OCI-LY7 (cell line): Measurements from ENCODE around the gene CBLN1.

Source experiments
- CTCF ChIP-seq: fragments of 200-600 bp; sonication (generic); conservative IDR thresholded peaks from 2 replicates; pipeline ENCODE4 v1.5.1; 2014; ENCODE audit warnings: mild to moderate bottlenecking, antibody characterized with exemption, low read length, moderate library complexity, mixed read lengths
- EZH2phosphoT487 ChIP-seq: fragments of 200-600 bp; sonication (generic); IDR thresholded peaks from 2 replicates; pipeline ENCODE4 v1.6.1; 2018; ENCODE audit warnings: low read depth, borderline replicate concordance, mild to moderate bottlenecking, mixed run types, antibody characterized with exemption, low read length, moderate library complexity, mixed read lengths

DNA sequence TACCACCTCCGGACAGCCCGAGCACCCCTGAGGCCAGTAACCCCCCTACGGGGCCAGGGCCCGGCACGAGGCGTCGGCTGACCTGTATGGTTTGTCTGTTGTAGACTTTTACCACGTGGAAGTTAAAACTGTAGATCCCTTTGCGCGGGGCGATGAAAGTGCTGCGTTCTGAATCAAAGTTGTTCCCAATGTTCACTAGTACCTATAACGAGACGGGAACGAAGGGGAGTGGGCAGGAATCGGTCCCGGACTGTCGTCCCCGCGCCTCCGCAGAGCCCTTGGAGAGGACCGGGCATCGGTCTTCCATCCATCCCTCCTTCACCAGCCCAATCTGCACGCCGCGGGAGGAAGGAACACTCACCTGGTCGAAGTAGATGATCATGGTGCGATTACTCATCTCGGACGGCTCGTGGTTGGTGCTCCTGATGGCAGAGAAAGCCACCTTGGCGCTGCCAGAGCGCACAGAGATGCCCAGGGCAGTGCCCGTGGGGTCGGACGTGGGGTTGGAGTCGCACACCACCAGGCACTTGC lies 732 bp downstream of the CBLN1 start:
- no peak for TF ChIP-seq EZH2phosphoT487
- TF ChIP-seq CTCF, result no peak
